ENCODE results near the gene NLRP6.

The NLRP6 gene

DNA sequence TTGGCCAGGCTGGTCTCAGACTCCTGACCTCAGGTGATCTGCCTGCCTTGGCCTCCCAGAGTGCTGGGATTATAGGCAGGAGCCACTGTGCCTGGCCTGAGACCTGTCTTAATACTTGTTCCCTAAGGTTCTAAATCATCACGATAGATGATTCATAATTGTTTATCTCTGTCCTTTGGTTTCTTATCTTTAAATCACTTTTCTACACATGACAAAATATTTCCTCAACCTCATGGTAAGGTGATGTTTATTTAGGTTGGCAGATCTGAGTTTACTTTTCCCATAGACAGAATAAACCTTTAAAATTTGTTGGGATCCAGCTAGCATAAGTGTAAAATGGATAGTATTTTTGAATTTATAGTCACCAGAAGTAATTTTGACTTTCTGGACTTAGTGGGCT is 37.9 kb upstream of the NLRP6 start:
- Histone ChIP-seq H3K4me2 (no peak overlapping the region), H3K9ac (no peak overlapping the region)
- no peak for TF ChIP-seq Cebpa-rat (IDR thresholded peaks at IDR 0.05)

DNA sequence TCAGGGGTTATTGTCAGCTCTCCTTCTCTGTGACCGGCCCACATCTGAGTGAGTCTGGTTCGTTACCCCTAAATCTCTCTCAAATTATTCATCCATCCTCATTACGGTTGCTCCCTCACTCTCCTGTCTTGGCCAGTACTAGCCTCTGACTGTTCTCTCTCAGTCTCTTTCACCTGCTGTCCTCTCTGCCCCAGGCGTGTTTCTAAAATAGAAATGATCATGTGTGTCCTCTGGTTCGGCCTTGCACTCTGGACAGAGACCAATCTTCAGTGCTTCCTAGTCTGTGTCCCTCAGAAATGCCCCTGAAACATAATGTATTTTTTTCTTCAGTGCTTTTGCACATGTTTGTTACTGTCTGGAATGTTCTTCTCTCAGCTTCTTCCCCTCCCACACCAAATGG is 36.6 kb upstream of the NLRP6 start:
- H3K27ac ChIP-seq = no peak overlapping the region
- TF ChIP-seq Cebpa-rat (IDR thresholded peaks at IDR 0.05) = no peak
- H3K4me2 ChIP-seq = no peak overlapping the region
- no peak overlapping the region for H3K4me3 ChIP-seq
- peaks cover 58% of the 10 kb centered on the region for H4K20me1 ChIP-seq
- no peaks in the 10 kb centered on the region for H3K9me3 ChIP-seq
- H3K4me1 ChIP-seq = peaks cover 16% of the 10 kb centered on the region
- H3K9ac ChIP-seq = no peak overlapping the region
- peaks cover 78% of the 10 kb centered on the region for H3K36me3 ChIP-seq
- no peaks in the 10 kb centered on the region for H3K27me3 ChIP-seq

More for the DNA sequence above, 37.9 kb upstream of the NLRP6 start:
- Histone ChIP-seq H3K9me3 (no peaks in the 10 kb centered on the region), H3K27me3 (no peaks in the 10 kb centered on the region), H4K20me1 (peaks cover 58% of the 10 kb centered on the region), H3K4me1 (peaks cover 22% of the 10 kb centered on the region), H3K27ac (no peak overlapping the region), H3K4me3 (no peak overlapping the region), H3K36me3 (peaks cover 65% of the 10 kb centered on the region)

DNA sequence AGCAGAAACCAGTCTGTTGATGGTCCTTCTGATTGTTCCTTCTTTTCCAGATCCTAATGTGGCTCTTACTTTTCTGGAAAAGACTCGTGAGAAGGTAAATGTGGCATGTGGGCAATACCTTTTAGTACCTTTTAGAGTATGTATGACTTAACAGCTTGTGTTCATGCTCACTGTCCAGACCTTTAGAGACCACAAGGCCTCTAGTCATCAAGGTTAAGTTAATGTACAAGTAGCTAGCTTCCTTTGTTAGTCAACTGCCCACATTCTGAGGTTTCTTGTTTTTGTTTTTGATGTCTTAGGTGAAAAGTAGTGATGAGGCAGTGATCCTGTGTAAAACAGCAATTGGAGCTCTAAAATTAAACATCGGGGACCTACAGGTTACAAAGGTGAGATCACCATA is 33.8 kb upstream of the NLRP6 start:
- Histone ChIP-seq H3K9ac (no peak overlapping the region), H3K27me3 (no peaks in the 10 kb centered on the region), H3K4me3 (no peak overlapping the region), H3K27ac (no peak overlapping the region), H3K36me3 (peaks cover 99% of the 10 kb centered on the region), H3K4me2 (no peak overlapping the region), H3K9me3 (no peaks in the 10 kb centered on the region), H3K4me1 (no peaks in the 10 kb centered on the region), H4K20me1 (peaks cover 33% of the 10 kb centered on the region)
- TF ChIP-seq Cebpa-rat (IDR thresholded peaks at IDR 0.05) = no peak

DNA sequence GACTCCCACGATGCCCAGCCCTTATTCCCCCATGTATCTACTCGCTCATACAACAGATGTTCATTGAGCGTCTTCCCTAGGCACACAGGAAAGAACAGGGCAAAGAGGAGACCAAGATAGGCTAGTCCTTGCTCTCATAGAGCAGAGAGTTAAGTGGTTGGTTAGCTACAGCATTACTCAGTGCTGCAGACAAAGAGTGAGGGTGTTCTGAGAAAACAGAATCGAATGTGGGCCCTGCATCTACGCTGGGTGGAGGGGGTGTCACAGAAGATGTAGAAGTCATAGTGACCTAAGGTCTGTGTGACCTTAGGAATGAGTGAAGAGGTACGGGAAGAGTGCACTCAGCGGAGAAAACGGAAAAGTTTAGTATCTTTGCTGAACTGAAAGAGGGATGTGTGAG is 29.1 kb upstream of the NLRP6 start:
- Histone ChIP-seq H3K9me3 (no peaks in the 10 kb centered on the region), H4K20me1 (no peaks in the 10 kb centered on the region; the same call in 1 of the 2 replicates), H3K4me1 (no peaks in the 10 kb centered on the region), H3K27ac (no peak overlapping the region), H3K9ac (0 out of 2 replicates have a peak overlapping the region, but pooled peaks have one; percentile 18), H3K4me2 (no peak overlapping the region), H3K36me3 (peaks cover 99% of the 10 kb centered on the region), H3K4me3 (no peak overlapping the region), H3K27me3 (no peaks in the 10 kb centered on the region)
- no peak for TF ChIP-seq Cebpa-rat (IDR thresholded peaks at IDR 0.05)

DNA sequence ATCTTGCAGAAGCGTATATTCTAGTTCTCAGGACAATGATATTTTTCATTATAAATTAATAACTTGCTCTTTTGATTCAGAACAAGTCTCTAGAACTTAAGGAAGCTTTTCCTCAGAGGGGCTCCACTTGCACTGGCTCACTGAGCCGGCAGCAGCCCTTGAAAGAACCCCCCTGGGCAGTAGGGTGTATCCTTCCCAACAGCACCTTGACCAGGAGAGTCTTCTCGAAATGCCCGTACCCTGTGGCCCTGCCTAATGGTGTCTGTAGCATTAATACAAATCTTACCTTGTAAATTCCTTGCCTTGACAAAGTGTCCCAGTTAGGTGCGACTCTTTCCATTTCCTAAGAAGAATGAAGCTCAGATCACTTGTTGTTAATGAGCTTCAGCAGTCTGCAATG is 27.9 kb upstream of the NLRP6 start:
- Histone ChIP-seq H3K27me3 (no peaks in the 10 kb centered on the region), H3K9ac (peak overlapping the region; percentile 53; the same call in 1 of the 2 replicates), H3K27ac (no peak overlapping the region), H3K4me1 (no peaks in the 10 kb centered on the region), H3K36me3 (peaks cover 87% of the 10 kb centered on the region), H3K4me2 (no peak overlapping the region), H3K4me3 (no peak overlapping the region), H4K20me1 (no peaks in the 10 kb centered on the region; the same call in 1 of the 2 replicates), H3K9me3 (no peaks in the 10 kb centered on the region)
- TF ChIP-seq Cebpa-rat (IDR thresholded peaks at IDR 0.05) = no peak

DNA sequence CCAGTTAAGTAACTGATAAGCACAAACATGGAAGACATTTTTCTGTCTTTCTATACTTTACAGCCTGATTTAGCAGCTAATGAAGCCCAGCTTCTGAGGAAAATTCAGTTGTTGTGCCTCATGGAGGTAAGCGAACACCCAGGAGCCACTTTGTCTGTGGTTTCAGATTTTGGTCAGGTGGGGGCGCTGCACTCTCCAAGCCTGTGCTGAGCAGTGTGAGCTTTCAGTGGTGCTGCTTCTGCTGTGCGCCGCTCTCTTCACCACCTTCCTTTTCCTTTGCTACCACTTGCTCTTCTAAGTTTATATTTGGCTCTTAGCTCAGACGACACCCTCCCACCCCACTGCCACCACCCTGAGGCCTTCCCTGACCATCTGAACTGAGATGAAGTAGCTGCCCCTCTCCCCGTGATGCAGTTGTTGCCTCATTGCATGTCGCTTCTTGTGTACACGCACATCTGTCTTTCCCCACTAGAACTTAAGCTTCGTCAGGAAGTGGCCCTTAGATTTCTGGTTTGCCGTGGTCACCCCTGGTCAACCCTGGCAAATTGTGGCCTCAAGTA is 27.4 kb upstream of the NLRP6 start:
- no peaks in the 10 kb centered on the region for H3K4me1 ChIP-seq
- no peaks in the 10 kb centered on the region for H3K9me3 ChIP-seq
- H3K4me2 ChIP-seq = no peak overlapping the region
- H3K36me3 ChIP-seq = peaks cover 82% of the 10 kb centered on the region
- H3K9ac ChIP-seq = 0 out of 2 replicates have a peak overlapping the region, but pooled peaks have one; percentile 53
- no peaks in the 10 kb centered on the region; the same call in 1 of the 2 replicates for H4K20me1 ChIP-seq
- H3K27ac ChIP-seq = no peak overlapping the region
- no peak overlapping the region for H3K4me3 ChIP-seq
- no peak for TF ChIP-seq Cebpa-rat (IDR thresholded peaks at IDR 0.05)
- H3K27me3 ChIP-seq = no peaks in the 10 kb centered on the region

DNA sequence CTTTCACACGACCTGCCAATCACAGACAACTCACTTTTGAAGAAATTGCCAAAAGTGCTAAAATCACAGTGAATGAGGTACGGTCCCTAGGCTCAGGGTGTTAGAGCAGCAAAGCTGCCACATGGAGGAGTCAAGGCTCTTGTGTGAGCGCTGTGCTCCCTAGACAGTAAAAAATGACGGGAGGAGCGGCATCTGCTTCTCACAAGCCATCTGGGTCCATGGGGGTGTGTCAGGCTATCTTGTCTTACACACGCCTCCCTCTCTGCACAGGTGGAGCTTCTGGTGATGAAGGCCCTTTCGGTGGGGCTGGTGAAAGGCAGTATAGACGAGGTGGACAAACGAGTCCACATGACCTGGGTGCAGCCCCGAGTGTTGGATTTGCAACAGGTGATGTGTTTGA is 26.7 kb upstream of the NLRP6 start:
- Histone ChIP-seq H3K27me3 (no peaks in the 10 kb centered on the region), H3K4me3 (no peak overlapping the region), H3K4me1 (no peaks in the 10 kb centered on the region), H3K9me3 (no peaks in the 10 kb centered on the region), H3K9ac (no peak overlapping the region), H4K20me1 (no peaks in the 10 kb centered on the region; the same call in 1 of the 2 replicates), H3K36me3 (peaks cover 74% of the 10 kb centered on the region), H3K27ac (no peak overlapping the region), H3K4me2 (no peak overlapping the region)
- no peak for TF ChIP-seq Cebpa-rat (IDR thresholded peaks at IDR 0.05)

DNA sequence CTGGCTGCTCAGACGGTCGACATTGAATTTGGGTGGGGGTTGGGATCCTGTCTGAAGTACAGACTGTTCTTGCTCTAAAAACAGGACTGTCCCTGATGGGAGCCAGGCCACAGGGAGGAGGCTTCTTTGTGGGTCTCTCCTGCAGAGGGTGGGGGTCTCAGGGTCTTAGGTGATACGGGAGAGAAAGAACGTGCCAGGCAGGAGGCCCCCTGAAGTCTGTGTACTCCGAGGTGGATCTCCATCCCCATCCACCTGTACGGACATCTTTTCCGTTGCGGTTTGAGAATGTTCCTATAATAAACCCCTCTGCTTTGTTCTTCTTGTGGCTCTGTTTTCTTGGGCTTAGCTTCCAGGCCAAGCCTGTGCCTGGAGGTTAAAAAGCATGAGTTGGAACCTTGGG is 25.5 kb upstream of the NLRP6 start:
- Histone ChIP-seq H3K27ac (no peak overlapping the region), H3K9me3 (no peaks in the 10 kb centered on the region), H3K9ac (no peak overlapping the region), H4K20me1 (no peaks in the 10 kb centered on the region; the same call in 1 of the 2 replicates), H3K27me3 (no peaks in the 10 kb centered on the region), H3K36me3 (peaks cover 63% of the 10 kb centered on the region), H3K4me3 (no peak overlapping the region), H3K4me2 (no peak overlapping the region), H3K4me1 (0 out of 2 replicates have a peak, but pooled peaks cover 6% of the 10 kb centered on the region)
- no peak for TF ChIP-seq Cebpa-rat (IDR thresholded peaks at IDR 0.05)

DNA sequence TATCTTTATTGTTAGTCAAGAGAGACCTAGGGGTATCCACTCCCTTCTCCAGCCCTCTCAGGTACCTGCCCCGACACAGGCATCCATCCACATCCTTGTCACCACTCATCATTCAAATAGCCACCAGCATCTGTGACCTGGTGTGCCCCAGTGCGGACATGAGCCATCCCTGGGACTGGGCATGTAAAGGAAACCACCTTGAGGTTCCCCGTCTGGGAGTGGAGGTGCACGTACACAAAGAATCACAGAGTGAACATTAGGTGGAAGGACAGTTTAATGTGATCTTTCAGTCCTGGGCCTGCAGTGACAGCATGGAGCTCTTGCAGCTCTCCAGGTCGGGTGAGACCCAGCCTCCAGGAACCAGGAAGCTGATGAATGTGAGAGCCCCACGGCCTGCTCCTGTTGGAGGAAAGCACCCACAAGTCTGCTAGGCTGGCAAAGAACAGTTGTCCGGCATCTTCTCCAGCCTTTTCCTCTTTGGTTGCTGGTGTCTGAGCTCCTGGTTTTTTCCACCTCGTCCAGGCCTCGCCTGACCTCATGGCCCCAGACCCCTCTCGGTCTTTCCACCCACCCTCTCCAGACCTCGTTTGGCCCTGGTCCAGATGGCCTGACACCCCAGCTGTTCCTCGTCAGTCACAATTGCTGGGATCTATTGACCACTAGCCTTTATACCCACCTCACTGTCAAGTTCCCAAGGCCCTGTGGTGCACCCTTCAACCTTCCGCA is 24.9 kb upstream of the NLRP6 start:
- H3K4me2 ChIP-seq = no peak overlapping the region
- H3K4me1 ChIP-seq = 0 out of 2 replicates have a peak, but pooled peaks cover 6% of the 10 kb centered on the region
- H4K20me1 ChIP-seq = no peaks in the 10 kb centered on the region; the same call in 1 of the 2 replicates
- H3K9ac ChIP-seq = no peak overlapping the region
- H3K27ac ChIP-seq = no peak overlapping the region
- no peaks in the 10 kb centered on the region for H3K27me3 ChIP-seq
- peaks cover 57% of the 10 kb centered on the region for H3K36me3 ChIP-seq
- H3K4me3 ChIP-seq = no peak overlapping the region
- no peak for TF ChIP-seq Cebpa-rat (IDR thresholded peaks at IDR 0.05)
- no peaks in the 10 kb centered on the region for H3K9me3 ChIP-seq

DNA sequence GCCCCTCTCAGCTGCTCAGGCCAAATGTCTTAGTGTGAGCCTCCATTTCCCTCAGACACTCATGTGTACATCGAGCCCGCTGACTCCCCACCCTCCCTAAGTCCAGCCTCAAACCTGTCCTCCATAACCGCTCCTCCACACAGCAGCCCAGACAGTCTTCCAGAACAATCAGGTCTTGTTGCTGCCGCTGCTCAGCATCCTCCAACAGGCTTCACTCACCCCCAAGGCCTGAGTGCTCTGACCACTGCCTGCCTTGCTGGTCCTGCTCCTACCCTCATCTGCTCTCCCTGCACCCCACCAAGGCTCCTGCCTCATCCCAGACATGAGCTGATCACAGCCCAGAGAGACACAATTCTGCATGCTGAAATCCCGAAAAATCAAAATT is 24.3 kb upstream of the NLRP6 start:
- no peak for TF ChIP-seq Cebpa-rat (IDR thresholded peaks at IDR 0.05)
- H3K9ac ChIP-seq = no peak overlapping the region
- no peaks in the 10 kb centered on the region for H3K27me3 ChIP-seq

More for the DNA sequence above, 24.3 kb upstream of the NLRP6 start:
- H3K36me3 ChIP-seq = peaks cover 51% of the 10 kb centered on the region
- no peak overlapping the region for H3K27ac ChIP-seq
- H3K4me2 ChIP-seq = no peak overlapping the region
- H3K4me3 ChIP-seq = no peak overlapping the region
- no peaks in the 10 kb centered on the region for H3K9me3 ChIP-seq
- no peaks in the 10 kb centered on the region; the same call in 1 of the 2 replicates for H4K20me1 ChIP-seq
- 0 out of 2 replicates have a peak, but pooled peaks cover 6% of the 10 kb centered on the region for H3K4me1 ChIP-seq
